Activated B cell treated with CpG ODN at 0.5 μM for 24 hours (primary cell): Measurements from ENCODE around the gene LHX3. TPM values are rescaled to one million over a fixed set of nuclear protein-coding genes. Genes with fewer than 3 reads are reported as not detected.

ENCODE experiments used
- ATAC-seq: fragments of 200-7000 bp; cut with Tn5 transposase; one replicate; pipeline ENCODE4 v1.10.0; 2021; ENCODE audit warnings: low read depth, mild to moderate bottlenecking, moderate library complexity
- CTCF ChIA-PET: fragments of 350-600 bp; sonication (Branson Sonifier 250); formaldehyde crosslinking; loops from one replicate; lab custom pipeline; 2021; ENCODE audit warnings: antibody characterized with exemption; lab: Charles Lee
- POLR2A ChIA-PET: fragments of 350-600 bp; sonication (Branson Sonifier 250); formaldehyde crosslinking; loops from one replicate; lab custom pipeline; 2021; ENCODE audit warnings: antibody characterized with exemption; lab: Charles Lee
- DNase-seq: peaks from one replicate; pipeline ENCODE4 v3.0.0; 2022
- H3K27ac Mint-ChIP-seq: one replicate; pipeline ENCODE4 v1.8.0; 2020; ENCODE audit warnings: mixed read lengths
- H3K27me3 Mint-ChIP-seq: one replicate; pipeline ENCODE4 v1.8.0; 2021; ENCODE audit warnings: mixed read lengths
- H3K36me3 Mint-ChIP-seq: one replicate; pipeline ENCODE4 v1.8.0; 2021; ENCODE audit warnings: low read depth, mixed read lengths
- H3K4me1 Mint-ChIP-seq: one replicate; pipeline ENCODE4 v1.8.0; 2021; ENCODE audit warnings: mixed read lengths
- H3K4me3 Mint-ChIP-seq: one replicate; pipeline ENCODE4 v1.8.0; 2020; ENCODE audit warnings: mild to moderate bottlenecking, mixed read lengths
- H3K9me3 Mint-ChIP-seq: one replicate; pipeline ENCODE4 v1.8.0; 2020; ENCODE audit warnings: mixed read lengths
- intact Hi-C: fragments of 100-400 bp; cut with micrococcal nuclease; formaldehyde crosslinking; loops from one replicate; pipeline ENCODE4 v1.15.1; 2024
- total RNA-seq: library from RNA; stranded (reverse); gene quantifications from 2 replicates; pipeline ENCODE4 v1.2.3, GENCODE V29; 2022
- TF ChIP-seq, protein P1 (sequence below): fragments of 200-600 bp; IDR thresholded peaks from one replicate; pipeline ENCODE4 v1.8.0; 2022; ENCODE audit warnings: antibody characterized with exemption, mild to moderate bottlenecking

The LHX3 gene
- total RNA-seq, 1 donor from 2014 or later, result not detected

DNA sequence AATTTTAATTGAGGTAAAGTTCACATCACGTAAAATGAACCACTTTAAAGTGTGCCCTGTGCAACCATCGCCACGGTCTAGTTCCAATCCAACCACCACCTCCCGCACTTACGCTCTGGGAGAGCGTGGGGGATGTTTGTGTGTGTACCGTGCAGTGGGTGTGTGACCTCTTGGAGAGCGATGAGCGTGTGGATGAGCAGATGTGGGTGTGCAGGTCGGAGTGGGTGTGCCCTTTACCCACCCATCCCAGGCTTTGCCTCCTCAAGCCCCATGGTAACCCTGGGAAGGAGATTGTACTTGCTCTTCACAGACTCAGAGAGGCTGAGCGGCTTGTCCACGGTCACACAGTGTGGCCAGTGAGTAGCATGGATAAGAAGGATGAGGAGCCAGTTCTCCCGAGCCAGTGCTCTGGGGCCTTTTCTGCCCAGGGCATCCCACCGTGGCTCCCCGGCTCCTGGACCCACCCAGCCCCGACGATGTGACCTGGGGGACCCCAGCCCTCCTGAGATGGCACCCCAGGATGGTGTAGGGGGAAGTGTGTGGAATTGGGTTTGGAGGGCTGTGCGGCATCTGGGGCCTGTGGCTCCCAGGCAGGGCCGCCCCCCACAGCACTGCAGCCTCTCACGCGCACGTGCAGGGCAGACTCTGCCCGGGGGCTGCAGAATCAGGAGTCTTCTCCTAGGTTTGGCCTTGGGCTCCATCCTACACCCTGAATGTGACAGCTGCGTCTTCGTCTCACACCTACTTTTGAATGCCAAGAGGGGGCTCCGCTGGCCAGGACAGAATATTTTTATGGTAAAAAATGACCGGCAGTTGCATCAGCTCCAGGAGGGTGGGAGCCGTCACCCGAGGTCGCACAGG, 13.6 kb downstream of the LHX3 start:
- Mint-ChIP-seq H3K4me3 (no peak overlapping the region), H3K27ac (no peak overlapping the region), H3K36me3 (no peaks in the 10 kb centered on the region), H3K9me3 (no peaks in the 10 kb centered on the region), H3K4me1 (peaks cover 5% of the 10 kb centered on the region), H3K27me3 (peaks cover 53% of the 10 kb centered on the region)
- ATAC-seq (no peak), DNase-seq (no peak)
- ChIA-PET POLR2A (no interaction called here), CTCF (no interaction called here)
- TF ChIP-seq, protein P1, sequence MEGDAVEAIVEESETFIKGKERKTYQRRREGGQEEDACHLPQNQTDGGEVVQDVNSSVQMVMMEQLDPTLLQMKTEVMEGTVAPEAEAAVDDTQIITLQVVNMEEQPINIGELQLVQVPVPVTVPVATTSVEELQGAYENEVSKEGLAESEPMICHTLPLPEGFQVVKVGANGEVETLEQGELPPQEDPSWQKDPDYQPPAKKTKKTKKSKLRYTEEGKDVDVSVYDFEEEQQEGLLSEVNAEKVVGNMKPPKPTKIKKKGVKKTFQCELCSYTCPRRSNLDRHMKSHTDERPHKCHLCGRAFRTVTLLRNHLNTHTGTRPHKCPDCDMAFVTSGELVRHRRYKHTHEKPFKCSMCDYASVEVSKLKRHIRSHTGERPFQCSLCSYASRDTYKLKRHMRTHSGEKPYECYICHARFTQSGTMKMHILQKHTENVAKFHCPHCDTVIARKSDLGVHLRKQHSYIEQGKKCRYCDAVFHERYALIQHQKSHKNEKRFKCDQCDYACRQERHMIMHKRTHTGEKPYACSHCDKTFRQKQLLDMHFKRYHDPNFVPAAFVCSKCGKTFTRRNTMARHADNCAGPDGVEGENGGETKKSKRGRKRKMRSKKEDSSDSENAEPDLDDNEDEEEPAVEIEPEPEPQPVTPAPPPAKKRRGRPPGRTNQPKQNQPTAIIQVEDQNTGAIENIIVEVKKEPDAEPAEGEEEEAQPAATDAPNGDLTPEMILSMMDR, result no peak
- intact Hi-C loops, result no loop called here

DNA sequence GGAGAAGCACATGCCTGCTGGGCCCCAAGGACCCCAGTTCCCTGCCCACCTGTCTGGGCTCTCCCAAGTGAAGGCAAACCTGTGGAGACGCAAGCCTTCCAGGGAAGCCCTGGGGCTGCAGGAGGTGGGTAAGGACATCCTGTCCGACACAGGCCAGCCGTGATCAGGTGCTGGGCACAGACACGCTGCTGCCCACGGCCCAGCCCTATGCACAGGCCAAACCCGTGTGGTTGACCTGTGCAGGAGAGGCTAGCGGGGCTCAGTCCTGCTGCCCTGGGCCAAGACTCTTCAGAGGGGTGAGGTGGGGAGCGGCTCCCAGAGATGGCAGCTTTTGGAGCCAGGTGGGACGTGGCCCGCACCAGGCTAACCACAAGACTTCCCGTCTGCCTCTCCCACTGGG, 14.3 kb downstream of the LHX3 start:
- H3K27ac Mint-ChIP-seq, result no peak overlapping the region
- POLR2A ChIA-PET, result no interaction called here
- no peaks in the 10 kb centered on the region for H3K36me3 Mint-ChIP-seq
- ATAC-seq (no peak), DNase-seq (no peak)
- intact Hi-C loops, result no loop called here
- H3K4me3 Mint-ChIP-seq, result no peak overlapping the region
- H3K9me3 Mint-ChIP-seq, result no peaks in the 10 kb centered on the region
- peaks cover 3% of the 10 kb centered on the region for H3K4me1 Mint-ChIP-seq
- CTCF ChIA-PET, result no interaction called here
- H3K27me3 Mint-ChIP-seq, result peaks cover 50% of the 10 kb centered on the region
- TF ChIP-seq, protein P1, result no peak

DNA sequence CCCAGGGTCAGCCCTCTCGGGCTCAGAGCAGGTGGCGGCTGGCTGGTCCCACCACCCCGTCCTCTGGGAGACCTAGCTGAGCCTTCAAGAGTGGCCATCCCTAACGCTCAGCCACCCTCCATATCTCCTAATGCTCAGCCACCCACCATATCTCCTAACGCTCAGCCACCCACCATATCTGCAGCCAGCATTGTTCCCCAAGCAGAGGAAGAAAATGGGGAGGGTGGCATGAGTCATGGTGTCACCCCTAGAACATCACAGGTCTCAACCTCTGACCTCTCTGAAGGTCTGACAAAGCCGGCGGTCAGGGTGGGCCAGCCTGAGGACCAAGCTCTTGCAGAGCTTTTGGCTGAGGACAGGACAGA, 14.7 kb downstream of the LHX3 start:
- peaks cover 52% of the 10 kb centered on the region for H3K27me3 Mint-ChIP-seq
- intact Hi-C loops, result no loop called here
- H3K27ac Mint-ChIP-seq, result no peak overlapping the region
- H3K4me1 Mint-ChIP-seq, result peaks cover 3% of the 10 kb centered on the region
- H3K36me3 Mint-ChIP-seq, result no peaks in the 10 kb centered on the region
- TF ChIP-seq, protein P1, result no peak
- H3K9me3 Mint-ChIP-seq, result no peaks in the 10 kb centered on the region
- no peak overlapping the region for H3K4me3 Mint-ChIP-seq
- ChIA-PET CTCF (no interaction called here), POLR2A (no interaction called here)
- ATAC-seq (no peak), DNase-seq (no peak)

DNA sequence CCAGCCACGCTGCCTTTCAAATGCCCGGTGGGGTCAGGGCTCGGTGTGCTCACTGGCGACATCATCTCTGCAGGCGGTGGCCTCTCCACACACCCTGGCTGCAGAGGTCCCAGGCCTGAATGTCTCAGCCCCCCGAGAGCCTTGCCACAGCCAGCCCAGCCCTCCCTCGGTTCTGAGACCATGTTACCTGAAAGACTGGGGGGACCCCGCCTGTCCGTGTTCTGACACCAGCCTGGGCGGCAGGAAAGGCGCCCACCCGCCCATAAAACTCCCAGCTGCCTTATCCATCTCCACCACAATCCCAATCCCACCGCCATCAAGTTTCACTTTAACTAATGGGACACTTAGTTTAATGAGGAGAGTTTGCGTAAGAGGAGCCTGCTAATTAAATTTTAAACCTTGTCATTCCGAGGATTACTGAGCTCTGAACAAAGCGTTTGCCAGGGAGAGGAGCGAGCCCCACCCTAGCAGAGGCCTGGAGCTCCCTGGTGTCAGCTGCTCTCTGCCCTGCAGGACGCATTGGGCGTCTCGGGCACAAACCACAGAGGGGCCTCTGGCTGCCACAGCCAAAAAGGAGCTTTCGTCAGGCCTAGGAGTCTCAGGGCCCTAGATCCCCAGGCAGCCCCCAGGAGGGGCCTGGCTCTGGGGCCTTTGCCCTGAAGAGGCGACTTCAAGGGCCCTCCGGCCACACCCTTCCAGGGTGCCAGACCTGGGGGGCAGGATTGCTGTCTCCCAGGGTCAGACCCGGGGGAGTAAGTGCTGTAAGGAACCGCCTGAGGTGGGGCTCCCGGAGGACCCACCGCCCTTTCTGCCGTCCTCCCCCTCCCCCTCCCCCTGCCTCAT, 15.3 kb downstream of the LHX3 start:
- DNase-seq (no peak), ATAC-seq (no peak)
- ChIA-PET CTCF (no interaction called here), POLR2A (no interaction called here)
- peaks cover 56% of the 10 kb centered on the region for H3K27me3 Mint-ChIP-seq
- peaks cover 3% of the 10 kb centered on the region for H3K4me1 Mint-ChIP-seq
- no peak overlapping the region for H3K27ac Mint-ChIP-seq
- intact Hi-C loops, result no loop called here
- no peaks in the 10 kb centered on the region for H3K9me3 Mint-ChIP-seq
- TF ChIP-seq, protein P1, result no peak
- no peak overlapping the region for H3K4me3 Mint-ChIP-seq
- no peaks in the 10 kb centered on the region for H3K36me3 Mint-ChIP-seq
